HG03354 (cell line): ENCODE results near the gene CAMP.
"Not testable (repeated sequence)": the region's sequence is repeated elsewhere in the genome, so short reads cannot be mapped to it uniquely, and the experiment has no call there.

ENCODE experiments used
- ATAC-seq: cut with Tn5 transposase; IDR thresholded peaks from one replicate; pipeline ENCODE4 v1.9.1; 2021; ENCODE audit warnings: mild to moderate bottlenecking; ENCODE audit not compliant: unreplicated experiment, poor library complexity, severe bottlenecking

Gene CAMP

DNA sequence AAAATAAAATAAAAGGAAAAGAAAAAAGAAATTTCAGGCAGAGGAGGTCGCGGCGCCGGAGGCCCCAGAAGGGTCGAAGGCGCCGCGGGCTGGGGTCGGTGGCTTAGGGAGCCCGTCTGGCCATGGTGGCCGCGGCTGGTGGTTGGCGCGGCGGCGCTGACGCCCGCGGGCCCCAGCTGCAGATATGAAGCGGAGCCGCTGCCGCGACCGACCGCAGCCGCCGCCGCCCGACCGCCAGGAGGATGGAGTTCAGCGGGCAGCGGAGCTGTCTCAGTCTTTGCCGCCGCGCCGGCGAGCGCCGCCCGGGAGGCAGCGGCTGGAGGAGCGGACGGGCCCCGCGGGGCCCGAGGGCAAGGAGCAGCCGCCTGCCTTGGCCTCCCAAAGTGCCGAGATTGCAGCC is 12.8 kb upstream of the CAMP start:
- ATAC-seq: not testable (repeated sequence)

DNA sequence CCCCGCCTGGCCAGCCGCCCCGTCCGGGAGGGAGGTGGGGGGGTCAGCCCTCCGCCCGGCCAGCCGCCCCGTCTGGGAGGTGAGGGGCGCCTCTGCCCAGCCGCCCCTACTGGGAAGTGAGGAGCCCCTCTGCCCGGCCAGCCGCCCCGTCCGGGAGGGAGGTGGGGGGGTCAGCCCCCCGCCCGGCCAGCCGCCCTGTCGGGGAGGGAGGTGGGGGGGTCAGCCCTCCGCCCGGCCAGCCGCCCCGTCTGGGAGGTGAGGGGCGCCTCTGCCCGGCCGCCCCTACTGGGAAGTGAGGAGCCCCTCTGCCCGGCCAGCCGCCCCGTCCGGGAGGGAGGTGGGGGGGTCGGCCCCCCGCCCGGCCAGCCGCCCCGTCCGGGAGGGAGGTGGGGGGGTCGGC is 11.5 kb upstream of the CAMP start:
- ATAC-seq: not testable (repeated sequence)

DNA sequence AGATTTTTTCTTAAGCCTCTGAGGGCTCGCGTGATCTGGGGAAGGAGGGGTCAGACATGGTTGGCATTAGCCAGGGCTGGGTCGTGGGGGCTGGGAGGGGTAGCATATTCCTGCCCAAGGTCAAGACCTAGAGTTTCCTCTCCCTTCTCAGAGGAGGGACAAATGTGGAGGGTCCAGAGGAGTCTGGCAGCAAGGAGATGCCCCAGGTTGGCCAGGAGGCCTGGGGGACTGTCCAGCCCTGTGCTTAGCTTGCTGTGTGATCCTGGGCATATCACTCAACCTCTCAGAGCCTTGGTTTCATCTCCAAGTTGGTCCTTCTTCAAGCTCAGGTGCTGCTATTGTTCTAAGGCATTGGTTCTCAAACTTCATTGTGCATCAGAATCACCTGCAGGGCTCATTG is 9.1 kb upstream of the CAMP start:
- no peak for ATAC-seq

DNA sequence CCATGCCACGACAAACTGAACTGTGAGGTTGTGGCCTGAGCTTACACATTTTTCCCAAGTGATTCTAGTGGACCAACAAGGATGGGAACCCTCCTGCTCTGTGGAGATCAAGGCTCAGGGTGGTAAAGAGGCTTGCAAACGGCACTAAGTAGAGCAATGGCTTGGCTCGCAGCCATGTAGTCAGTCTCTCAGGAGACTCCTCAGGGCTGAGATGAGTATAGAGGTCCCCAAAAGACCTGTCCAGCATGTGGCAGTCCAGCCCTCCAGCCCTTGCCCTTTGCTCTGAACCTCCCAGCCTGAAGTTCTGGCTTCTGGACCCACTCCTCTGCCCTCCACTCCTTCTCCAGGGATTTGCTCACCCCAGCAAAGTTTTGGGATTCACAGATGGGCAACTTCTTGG is 8.3 kb upstream of the CAMP start:
- no peak for ATAC-seq

DNA sequence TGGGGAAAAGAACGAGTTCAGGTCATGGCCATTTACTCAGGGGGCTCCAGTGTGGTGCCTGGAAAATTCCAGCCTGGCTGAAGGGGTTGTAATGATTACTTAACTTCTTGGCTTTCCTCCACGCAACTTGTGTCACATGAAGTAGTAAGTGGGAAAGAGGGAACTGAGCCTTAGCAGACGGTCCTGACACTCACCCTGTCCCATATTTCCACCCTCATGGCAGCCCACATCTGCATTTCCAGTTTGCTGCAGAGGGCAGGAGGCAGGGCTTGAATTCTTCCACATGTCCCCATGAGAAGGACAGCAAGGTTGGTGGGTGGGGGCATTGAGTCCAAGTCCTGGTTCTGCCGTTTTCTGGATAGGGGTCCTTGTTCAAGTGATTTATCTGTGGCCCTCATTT is 7.8 kb upstream of the CAMP start:
- ATAC-seq: no peak

DNA sequence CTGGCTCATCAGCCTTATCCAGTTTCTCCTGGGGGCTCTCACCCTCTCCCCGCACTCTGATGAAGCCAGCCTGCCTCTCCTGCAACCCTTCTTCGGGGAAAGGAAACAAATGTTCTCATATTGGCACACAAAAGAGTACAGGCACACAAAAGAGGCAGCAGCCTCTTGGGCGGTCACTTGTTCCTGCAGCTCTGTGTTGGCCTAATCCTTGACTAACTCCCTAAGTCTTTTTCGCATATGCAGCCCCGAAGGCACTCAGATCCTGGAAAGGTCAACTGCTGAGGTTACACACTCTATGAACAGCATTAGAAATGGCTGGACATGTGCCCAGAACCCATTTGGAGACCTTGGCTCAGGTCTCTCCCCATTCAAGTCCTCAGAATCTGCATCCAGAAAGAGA is 7.4 kb upstream of the CAMP start:
- no peak for ATAC-seq

DNA sequence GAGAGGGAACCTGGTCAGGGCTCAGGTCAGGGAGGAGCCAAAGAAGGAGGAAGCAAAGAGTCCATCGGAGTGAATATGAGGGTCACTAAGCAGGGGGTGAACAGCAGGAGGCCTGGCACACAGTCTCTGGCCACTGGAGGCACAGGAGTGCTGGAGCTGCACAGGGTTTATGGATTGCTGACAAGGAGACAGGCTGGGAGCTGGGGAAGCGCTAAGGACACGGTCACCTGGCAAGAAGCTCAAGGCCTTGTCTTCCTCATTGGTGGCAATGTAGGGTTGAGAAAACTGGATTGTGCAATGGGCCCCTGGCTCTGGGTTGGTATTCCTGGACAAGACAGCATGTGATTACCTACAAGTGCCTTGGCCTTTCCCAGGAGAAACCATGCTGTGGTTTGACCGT is 5.8 kb upstream of the CAMP start:
- no peak for ATAC-seq

DNA sequence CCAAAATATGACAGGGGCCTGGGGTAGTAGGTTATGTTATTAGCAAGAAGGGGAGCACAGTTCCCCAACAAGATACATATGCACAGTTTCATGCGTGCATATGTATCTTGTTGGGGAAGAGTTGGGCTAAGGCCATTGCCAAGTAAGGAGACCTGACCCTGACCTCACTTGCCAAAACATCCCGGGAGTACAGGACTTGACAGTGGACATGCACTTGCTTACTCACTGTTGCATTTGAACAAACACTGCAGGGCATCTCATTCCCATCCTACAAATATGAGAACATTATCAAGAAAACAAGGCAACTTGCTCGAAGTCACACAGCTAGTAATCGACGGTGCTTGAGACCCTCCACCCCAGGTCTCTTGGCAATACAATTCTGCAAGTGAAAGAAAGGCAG is 4.8 kb upstream of the CAMP start:
- no peak for ATAC-seq

DNA sequence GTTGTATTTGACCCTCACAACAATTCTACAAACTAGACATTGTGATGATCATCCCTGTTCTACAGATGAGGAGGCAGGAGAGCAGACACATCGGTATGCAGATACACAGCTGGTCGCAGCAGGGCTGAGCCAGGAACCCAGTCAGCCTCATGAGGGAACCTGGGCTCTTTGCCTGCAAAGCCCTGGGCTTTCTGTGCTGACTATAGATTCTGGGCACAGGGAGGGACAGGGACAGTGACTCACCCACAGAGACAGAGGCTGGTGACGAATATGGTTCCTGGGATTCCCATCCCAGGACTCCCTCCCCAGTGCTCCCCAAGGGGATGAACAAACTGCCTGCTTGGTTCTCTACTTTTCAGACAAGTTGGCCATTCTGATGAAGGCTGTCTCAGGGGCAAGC is 3.8 kb upstream of the CAMP start:
- no peak for ATAC-seq

DNA sequence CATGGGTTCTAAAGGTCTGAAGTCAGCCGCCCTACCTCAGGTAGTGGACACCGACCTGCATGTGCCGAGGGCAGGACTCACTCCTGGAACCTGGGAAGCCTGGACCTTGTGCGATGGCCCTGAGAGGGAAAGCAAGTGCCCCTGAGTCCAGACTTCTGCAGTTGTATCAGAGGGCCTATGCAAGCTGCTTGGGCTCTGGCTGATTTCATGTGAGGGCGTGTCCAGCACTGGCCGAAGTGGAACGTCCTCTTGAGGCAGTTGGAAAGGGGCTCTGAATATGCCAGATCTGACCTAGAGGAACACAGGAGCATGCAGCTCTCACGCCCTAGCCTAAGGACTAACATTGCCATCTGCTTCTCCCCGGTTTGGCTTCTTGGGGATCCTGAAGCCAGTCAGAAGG is 2.5 kb upstream of the CAMP start:
- ATAC-seq: no peak

DNA sequence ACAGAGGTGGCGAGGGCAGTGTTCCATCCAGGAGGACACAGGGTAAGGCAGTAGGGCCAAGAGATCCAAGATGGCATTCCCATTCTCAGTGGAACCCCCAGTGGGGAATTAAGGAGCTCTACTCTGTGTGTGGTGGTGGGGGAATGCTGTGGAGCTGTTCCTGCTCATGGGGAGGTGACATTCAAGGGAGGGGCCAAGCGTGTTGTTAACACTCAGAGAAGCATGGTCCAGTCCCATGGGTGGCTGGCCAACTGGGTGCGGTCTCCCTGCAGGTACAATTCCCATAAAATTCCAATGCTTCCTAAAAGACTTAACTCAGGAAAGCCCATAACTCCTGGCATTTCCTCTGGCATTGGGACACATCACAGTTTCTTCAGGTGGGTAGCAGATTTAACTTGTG is 2.3 kb downstream of the CAMP start:
- ATAC-seq: no peak

DNA sequence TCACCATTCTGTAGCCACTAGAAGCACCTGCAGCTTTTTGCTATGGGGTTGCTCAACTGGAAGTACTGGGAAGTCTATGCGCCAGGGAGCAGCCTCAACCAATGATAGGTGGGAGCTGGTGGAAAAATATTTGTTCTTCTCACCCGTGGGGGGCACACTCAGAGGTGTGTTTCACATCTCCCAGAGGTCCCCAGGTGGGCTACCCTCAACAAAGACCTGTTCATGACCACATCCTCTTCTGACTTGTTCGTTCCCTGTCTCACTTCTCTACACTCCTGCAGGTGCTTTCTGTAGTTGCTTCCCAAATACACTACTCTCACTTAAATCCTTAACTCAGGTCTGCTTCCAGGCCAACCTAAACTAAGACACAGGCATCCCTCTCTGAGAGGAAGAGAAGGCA is 3.6 kb downstream of the CAMP start:
- no peak for ATAC-seq

DNA sequence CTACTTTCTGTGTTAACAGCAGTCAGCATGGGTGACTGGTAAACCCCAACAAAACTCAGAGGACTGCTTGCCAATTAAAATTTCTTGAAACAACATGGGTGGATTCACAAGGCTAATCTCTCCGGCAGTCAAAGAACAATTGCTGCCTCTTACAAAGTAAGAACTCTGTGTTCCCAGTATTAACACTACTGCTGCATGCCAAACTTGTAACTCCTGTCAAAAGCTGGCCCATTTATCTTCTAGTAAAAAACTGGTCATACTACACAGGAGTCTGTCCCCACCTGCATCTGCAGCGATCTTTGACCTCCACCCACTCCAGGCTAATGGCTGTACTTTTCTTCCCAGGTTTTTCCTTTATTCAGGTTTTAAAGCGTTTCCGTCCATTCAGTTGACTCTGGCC is 8.9 kb downstream of the CAMP start:
- ATAC-seq: no peak

DNA sequence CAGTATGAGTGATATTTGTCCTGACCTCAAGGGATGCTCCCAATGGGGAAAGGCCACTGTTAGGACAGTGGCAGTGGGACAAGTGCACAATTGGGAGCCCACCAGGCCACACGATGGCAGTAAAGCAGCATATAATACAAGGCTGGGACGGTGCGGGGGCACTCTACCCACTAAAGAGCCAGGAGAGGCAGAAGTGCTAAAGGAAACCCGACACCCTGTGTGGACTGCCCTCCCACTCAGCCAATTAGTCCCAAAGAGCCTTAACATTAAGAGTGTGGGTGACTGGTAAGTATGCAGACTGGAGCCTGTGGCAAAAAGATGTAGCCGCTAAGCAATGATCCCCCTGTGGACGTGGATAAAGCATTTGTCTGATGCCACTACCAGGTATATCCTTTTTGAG is 9.4 kb downstream of the CAMP start:
- ATAC-seq: peak; percentile 71

DNA sequence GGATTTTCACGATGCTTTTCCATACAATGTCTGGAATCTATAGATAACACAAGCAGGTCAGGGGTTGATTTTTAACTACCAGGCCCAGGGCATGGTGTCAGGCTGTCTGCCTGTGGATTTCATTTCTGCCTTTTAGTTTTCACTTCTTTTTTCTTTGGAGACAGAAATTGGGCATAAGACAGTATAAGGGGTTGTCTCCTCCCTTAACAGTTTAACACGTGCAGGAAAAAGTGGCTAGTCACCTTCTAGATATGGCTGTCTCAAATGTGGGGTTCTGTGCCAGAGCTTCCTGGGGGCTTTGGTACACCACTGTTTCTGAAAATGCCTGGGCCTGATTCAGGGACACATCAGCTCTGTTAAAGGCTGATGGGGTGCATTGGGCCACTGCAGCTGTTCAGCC is 10.2 kb downstream of the CAMP start:
- no peak for ATAC-seq

DNA sequence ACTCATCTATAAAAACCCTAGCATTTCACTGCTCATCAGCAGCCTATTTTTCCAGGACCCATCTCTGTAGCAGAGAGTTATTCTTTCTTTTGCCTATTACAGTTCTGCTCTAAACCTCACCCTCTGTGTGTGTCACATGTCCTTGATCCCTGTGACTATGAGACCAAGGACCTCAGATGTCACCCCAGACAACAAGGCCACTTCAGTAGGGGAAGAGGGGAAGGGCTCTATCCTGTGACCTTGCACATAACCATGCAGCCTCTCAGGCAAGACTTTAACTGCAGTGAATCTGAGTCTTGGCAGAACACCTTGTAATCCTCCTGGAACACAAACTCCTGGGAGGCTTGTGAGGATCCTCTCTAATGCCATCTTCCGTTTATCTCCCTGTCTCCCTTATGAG is 13.2 kb downstream of the CAMP start:
- ATAC-seq: no peak

DNA sequence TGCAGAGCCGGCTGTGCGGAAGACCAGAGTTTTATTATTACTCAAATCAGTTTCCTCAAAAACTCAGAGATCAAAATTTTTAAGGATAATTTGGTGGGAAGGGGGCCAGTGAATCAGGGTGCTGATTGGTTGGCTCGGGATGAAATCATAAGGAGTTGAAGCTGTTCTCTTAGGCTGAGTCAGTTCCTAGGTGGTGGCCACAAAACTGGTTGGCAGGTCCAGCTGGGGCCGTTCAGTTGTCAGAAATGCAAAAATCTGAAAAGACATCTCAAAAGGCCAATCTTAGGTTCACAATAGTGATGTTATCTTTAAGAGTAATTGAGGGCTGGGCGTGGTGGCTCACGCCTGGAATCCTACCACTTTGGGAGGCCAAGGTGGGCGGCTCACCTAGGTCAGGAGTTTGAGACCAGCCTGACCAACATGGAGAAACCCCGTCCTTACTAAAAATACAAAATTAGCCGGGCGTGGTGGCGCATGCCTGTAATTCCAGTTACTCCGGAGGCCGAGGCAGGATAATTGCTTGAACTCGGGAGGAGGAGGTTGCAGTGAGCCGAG is 15.3 kb downstream of the CAMP start:
- ATAC-seq: no peak

DNA sequence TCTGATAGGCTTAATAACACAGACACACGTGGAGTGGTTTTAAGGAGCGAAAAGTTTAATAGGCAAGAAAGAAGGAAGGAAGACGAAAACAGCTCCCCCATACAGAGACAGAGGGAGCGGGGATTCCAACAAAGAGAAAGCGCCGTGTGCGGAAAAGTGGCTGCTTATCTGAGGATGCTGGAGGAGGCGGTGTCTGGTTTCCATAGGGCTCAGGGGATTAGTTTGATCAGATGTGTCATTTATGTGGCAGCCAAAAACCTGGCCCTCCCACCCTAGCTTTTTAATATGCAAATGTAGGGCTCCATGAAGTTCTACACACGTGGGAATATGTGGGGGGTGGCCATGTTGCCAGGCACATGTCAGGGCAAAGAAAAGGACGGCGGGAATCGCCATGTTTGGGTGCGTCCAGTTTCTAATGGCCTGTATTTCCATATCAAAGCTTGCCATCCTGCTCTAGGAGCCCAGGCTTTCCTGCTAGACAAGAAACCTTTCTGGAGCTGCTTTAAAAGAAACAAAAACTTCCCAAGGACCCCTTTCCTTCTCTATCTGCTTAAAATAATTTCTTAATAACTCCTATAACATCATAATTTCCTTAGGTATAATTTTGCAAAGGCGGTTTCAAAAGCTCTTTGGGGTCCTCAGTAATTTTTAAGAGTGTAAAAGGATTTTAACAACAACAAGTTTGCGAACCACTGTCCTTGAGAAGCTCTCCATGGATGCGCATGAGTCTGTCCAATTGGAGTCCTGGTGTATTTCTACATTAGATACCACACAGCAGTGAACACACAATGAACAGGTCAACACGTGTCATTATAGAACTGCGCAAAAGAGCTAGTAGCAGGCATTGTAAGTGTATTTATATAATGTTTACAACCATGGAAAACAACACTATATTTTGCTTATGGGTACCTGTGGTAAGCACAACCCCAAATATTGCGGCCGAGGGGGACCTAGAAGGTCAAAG is 17.0 kb downstream of the CAMP start:
- ATAC-seq: no peak

DNA sequence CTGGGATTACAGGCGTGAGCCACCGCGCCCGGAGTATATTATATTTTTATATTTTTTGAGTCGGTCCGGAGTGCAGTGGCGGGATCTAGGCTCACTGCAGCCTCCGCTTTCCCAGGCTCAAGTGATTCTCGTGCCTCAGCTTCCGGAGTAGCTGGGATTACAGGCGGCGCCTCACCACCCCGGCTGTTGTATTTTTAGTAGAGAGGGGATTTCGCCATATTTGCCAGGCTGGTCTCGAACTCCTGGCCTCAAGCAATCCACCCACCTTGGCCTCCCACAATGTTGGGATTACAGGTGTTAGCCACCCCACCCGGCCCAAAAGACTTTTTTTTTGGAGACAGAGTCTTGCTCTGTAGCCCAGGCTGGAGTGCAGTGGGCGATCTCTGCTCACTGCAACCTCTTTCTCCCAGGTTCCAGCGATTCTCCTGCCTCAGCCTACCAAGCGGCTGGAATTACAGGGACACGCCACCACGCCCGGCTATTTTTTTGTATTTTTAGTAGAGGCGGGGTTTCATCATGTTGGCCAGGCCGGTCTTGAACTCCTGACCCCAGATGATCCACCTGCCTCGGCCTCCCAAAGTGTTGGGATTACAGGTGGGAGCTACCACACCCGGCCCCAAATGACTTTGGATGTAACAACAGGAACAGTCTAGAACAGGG is 18.6 kb downstream of the CAMP start:
- no peak for ATAC-seq

DNA sequence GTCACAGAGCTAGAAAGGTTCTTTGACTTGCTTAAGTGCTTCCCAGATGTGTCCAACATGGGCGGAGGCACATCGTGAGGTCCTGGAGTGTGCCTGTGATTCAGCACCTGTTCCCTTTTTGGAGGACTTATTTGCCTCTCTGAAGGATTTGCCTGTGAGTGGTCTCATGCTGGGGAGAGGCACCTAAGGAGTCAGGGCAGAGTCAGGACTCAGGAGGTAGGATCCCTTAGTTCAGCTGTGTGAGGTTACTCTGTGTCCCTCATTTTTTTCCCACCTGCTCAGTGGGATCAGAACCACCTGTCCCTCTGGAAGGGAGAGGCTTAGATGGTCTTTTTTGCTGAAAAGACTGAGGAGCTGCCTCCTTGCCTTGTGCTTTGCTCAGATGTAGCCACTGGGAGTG is 20.6 kb downstream of the CAMP start:
- no peak for ATAC-seq

DNA sequence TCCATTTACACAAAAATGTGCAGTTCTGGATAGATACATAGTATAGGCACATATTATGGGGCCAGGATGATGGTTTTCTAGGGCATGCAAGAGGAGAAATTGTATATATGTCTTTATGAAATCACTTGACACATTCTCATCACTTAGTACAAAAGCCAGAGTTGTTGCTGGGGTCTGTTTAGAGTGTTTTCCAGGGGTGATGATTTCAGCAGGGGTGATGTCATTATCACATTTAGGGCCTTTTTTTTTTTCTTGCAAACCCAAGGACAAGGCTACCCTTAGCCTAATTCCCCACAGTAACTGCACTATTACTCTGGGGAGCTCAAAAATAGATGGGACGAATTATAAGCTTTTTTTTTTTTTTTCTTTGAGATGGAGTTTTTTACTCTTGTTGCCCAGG is 21.2 kb downstream of the CAMP start:
- ATAC-seq: no peak
